Epidermal melanocyte (primary cell): Measurements from ENCODE around the gene DISC1.
"Not testable (repeated sequence)": the region's sequence is repeated elsewhere in the genome, so short reads cannot be mapped to it uniquely, and the experiment has no call there.

Experiments
- DNase-seq: peaks from one replicate; pipeline ENCODE4 v3.0.0; 2011; ENCODE audit warnings: low spot score; ENCODE audit not compliant: insufficient read length

Gene DISC1

GRCh38 chr1:231885209-231885854, 258.7 kb downstream of the DISC1 start:
- no peak for DNase-seq

DNA sequence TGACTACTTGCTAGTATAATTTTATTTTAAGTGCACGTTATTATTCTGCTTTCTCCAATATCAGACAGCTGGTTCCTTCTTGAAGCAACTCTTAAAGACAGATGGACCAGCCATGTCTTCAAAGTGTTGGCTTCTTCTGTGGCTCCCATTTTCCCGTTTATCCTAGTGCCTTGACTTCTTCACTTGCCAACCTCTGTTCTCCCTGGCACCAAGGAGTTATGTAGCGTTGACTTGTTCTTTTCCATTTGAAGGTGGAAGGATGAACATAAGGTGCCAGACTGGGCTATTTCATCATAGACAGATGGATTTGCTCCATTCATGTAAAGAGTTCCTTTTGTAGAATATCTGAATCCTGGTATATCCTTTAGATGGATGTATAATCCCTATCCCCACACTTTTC, 260.6 kb downstream of the DISC1 start:
- no peak for DNase-seq

DNA sequence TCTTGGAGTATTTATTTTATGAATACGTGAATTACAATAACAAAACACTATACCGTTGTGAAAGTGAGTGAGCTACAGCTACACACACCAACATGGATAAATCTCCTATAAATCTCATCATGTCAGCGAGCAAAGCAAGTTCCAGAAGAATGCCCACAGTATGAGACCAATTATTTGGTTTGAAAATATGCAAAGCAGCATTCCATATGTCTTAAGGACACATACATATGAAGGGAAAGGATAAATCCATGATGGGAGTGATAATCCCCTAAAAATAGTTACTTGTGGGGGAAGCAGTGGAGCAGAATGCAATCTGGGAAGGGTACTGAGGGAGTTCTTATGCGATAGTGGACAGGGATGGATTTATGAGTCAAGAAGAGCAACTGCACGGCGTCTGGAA, 261.3 kb downstream of the DISC1 start:
- no peak for DNase-seq

- no peak for DNase-seq
Measured at GRCh38 chr1:231890791-231891190, 264.2 kb downstream of the DISC1 start.

GRCh38 chr1:231893400-231894102, 267.0 kb downstream of the DISC1 start:
- DNase-seq: no peak

GRCh38 chr1:231896806-231897205, 270.2 kb downstream of the DISC1 start:
- no peak for DNase-seq

- DNase-seq: no peak
Measured at GRCh38 chr1:231899046-231899445, 272.5 kb downstream of the DISC1 start.

GRCh38 chr1:231899713-231900435, 273.3 kb downstream of the DISC1 start:
- DNase-seq: no peak

- peak; percentile 61 for DNase-seq
Measured at GRCh38 chr1:231903586-231904081, 277.0 kb downstream of the DISC1 start.

- DNase-seq: not testable (repeated sequence)
Measured at GRCh38 chr1:231907310-231907709, 280.7 kb downstream of the DISC1 start.

- no peak for DNase-seq
Measured at GRCh38 chr1:231913493-231913892, 286.9 kb downstream of the DISC1 start.

GRCh38 chr1:231918239-231919015, 291.8 kb downstream of the DISC1 start:
- no peak for DNase-seq

DNA sequence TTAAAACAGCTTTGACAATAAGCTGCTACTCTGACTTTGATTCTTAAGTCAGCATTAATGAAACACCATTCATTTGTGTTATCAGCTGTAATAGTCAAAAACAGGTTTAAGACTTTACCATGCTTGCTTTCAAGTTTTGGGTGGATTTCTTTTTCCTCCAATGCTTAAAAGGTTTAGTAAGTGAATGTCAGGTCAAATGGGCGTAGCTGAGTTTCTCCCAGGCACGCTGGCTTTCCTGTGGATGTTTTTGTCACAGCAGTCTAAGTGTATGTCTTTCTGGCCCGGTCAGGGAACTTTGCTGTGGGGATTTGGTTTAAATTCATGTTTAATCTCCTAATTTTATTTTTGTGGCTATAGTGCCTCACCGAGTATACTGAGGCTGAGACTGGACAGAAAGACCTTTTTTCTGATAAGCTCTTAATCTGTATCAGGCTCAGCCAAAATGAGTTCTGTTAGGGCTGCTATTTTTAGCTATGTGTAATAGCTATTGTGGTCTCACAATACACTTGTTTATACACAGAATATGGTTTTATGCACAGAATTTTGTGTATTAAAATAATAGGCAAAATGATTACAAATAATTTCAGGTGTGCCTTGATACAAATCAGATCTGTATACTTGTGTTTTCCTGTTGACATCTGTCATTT, 292.8 kb downstream of the DISC1 start:
- DNase-seq: no peak

DNA sequence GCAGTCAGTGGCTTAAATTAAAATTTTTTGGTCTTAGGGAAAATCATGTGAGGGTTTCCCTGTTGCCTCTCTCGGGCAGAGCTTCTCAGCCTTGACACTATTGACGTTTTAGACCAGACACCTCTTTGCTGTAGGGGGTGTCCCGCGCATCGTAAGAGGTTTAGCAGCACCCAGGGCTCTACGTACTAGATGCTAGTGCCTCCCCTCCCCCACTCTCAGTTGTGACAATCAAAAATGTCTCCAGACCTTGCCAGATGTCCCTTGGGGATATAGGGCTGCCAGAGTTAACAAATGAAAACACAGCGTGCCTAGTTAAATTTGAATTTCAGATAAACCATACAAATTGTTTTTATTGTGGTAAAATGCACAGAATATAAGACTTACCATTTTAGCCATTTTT, 293.3 kb downstream of the DISC1 start:
- DNase-seq: no peak

DNA sequence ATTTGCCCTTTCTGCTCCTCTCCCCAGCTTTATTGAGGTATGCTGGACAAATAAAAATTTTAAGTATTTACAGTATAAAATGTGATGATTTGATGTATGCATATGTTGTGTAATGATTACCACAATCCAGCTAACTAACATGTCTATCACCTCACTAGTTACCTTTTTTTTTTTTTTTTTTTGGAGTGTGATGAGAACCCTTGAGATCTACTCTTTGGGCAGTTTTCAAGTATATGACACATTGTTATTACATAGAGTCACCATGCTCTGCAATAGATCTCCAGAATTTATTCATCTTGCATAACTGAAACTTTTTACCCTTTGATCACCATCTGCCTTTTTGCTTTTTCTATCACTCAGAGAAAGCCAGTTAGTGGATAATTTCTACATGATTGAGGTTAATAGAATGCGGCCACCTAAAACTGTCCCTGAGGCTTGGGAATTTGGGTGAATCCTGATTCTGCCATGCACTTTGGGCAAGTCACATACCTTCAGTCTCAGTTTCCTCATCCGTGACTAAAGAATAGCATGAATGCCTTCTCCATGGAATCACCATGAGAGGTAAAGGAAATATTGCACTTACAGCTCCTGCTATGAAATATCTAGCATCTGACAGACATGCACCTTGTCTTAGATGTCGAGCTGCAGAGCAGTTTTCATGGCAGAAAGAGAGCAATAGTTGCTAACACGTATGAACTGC, 295.2 kb downstream of the DISC1 start:
- no peak for DNase-seq

DNA sequence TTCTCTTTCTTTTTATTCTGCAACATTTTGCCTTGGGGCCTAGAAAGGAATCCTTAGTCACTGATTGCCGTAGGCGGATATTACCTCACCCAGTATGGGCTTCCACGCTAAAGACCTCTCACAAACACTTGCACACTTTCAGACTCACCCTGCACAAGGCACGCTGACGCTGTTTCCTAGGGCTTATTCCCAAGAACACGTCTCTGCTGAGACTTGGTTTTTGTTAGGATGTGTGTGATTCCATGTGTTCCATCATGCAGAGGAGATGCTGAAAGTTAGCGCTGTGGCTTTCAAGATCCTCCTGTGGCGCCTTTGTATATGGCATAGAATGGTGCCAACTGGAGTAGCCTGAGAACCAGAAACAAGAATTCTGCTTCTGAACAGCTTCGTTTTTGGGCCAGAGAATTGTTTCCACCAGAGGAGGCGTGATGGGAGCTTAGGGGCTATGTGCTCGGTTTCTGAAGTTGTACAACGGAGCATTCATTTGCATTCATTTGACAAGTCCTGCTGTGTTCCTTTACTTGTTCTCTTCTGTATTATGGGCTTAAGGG, 297.0 kb downstream of the DISC1 start:
- no peak for DNase-seq

DNA sequence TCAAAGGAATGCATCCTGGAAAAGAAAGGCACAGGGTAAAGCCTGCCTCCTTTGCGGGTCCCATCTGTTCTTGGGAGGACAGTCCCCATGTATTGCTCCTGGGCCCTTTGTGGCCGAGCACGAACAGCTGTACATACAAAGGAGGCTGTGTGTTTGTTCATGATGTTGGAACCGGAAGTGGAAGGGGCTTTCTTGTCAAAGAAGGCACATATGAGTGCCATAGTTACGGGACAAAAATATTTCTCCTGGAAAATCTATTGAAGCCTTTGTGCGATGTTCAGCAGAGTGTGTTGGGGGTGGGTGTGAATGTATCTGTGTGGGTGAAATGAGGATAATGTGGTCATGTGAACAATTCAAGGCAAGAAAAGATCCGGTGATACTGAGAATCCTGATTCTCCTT, 297.6 kb downstream of the DISC1 start:
- DNase-seq: peak; percentile 41

DNA sequence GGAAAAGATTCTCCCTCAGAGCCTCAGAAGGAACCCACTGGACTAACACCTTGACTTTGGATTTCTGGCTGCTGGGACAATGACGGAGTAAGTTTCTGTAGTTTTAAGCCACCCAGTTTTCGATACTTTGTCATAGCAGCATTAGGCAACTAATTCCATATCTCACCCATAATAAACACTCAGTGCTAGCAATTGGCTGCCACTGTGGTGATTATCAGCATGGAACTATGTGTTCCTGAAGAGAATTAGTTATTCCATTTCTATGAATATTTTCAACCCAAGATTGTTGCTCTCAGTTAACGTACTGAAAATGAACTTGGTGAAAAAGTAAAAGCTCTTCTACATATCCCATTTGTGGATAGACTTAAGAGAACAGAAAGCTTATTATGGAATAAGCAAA, 299.3 kb downstream of the DISC1 start:
- DNase-seq: no peak

- no peak for DNase-seq
Measured at GRCh38 chr1:231926340-231926739, 299.8 kb downstream of the DISC1 start.

- no peak for DNase-seq
Measured at GRCh38 chr1:231926933-231927332, 300.3 kb downstream of the DISC1 start.
